G401 (cell line): ENCODE data around the gene ENGASE. TPM values are rescaled to one million over a fixed set of nuclear protein-coding genes. Genes with fewer than 3 reads are reported as not detected.
"Not testable (repeated sequence)": the region's sequence is repeated elsewhere in the genome, so short reads cannot be mapped to it uniquely, and the experiment has no call there.

ENCODE experiments used
- DNase-seq: peaks from one replicate; pipeline ENCODE4 v3.0.0-alpha.2; 2015; ENCODE audit warnings: low spot score
- in situ Hi-C: cut with HindIII; loops from 2 replicates; pipeline ENCODE4 v1.10.0; 2016; ENCODE audit warnings: low sequenced_read_pairs, mixed read lengths
- total RNA-seq: library from RNA; depleted of rRNA; stranded (reverse); fragments of >200 nt; shearing (Covaris generic); gene quantifications from 2 replicates; pipeline ENCODE4 v1.2.3, GENCODE V29; 2014; rRNA removed

The ENGASE gene, protein sequence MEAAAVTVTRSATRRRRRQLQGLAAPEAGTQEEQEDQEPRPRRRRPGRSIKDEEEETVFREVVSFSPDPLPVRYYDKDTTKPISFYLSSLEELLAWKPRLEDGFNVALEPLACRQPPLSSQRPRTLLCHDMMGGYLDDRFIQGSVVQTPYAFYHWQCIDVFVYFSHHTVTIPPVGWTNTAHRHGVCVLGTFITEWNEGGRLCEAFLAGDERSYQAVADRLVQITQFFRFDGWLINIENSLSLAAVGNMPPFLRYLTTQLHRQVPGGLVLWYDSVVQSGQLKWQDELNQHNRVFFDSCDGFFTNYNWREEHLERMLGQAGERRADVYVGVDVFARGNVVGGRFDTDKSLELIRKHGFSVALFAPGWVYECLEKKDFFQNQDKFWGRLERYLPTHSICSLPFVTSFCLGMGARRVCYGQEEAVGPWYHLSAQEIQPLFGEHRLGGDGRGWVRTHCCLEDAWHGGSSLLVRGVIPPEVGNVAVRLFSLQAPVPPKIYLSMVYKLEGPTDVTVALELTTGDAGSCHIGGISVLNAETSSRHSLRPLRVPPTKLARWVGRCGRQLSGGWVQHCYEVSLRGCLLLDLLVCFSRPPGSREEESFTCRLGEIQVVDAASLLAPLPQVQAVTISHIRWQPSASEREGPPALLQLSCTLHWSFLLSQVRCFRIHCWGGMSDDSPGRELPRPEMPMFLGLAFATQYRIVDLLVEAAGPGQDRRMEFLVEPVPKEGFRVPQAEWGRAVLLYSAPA
- total RNA-seq: 13.2 and 17.1 TPM in 2 replicates

DNA sequence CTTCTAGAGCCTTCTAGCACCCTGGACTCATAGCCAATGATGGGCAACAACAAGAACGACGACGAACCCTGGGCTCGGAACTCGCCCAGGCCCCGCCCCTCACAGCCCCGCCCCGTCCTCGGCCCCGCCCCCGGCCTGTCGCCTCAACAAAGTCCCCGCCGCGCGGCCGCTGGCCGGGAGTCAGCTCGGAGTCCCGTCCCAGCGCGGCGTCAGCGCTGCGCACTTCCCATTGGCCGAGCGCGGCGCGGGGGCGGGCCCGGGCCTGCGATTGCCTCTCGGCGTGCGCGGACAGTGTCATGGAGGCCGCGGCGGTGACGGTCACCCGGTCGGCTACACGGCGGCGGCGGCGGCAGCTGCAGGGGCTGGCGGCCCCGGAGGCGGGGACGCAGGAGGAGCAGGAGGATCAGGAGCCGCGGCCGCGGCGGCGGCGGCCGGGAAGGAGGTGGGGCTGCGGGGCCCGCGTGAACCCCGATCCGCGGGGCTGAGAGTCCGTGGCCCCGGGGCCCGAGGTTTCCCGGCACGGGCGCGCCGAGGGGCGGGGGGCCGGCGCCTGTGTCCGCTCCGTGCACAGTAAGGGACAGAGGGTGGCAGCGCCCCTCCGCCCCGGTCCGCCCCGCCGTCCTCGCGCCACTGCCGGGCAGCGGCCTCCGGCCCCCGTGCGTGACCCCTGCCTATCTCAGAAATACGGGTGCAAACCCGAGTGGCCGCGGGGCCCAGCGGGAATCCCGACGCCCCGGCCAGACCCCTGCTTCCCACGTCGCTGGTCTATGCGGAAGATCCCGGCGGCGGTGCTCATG lies at the start of gene ENGASE:
ENGASE (plus strand) TSS at position 176 of the 797 bp plus-strand sequence; CDS start at position 297, 121 bp downstream.
- in situ Hi-C loops: no loop called here
- DNase-seq: peak; percentile 86

DNA sequence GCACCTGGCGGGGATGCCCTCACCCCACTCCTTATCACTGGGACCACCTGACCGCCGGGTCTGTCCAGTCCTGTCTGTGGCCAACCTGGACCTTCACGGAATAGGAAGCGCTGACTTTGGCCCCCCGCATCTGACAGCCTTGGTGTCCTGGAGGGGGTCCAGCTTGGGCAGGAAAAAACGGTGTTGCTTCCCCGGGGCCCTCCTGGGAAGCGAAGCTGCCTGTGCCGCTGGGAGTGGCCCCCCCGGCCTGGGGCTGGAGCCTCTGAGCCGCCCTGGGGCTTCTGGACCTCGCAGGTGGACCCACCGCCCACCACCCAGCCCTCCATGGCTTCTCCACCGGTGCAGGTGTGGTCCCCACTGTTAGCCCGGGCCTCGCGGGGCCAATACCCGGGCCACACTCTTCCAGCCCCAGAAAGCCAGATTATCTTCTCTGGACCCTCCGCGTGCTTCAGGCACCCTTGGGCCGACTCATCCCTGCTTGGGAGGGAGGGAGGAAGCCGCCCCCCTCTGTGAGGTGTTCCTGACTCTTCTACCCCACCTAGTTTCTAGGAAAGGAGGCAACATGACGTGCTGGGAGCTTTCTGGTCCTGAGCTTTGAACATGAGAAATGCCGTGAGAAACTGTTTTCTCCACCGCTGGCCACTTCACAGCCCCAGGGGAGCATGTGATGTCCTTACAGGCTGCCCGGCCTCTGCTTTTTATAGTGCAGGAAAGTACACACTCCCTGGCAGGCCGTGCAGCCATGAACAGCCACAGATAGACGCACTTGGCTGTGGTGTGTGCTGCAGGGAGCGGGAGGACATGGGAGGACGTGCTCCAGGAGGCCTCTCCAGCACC lies 49.5 kb upstream of the ENGASE start:
- in situ Hi-C loops: no loop called here
- DNase-seq: no peak

DNA sequence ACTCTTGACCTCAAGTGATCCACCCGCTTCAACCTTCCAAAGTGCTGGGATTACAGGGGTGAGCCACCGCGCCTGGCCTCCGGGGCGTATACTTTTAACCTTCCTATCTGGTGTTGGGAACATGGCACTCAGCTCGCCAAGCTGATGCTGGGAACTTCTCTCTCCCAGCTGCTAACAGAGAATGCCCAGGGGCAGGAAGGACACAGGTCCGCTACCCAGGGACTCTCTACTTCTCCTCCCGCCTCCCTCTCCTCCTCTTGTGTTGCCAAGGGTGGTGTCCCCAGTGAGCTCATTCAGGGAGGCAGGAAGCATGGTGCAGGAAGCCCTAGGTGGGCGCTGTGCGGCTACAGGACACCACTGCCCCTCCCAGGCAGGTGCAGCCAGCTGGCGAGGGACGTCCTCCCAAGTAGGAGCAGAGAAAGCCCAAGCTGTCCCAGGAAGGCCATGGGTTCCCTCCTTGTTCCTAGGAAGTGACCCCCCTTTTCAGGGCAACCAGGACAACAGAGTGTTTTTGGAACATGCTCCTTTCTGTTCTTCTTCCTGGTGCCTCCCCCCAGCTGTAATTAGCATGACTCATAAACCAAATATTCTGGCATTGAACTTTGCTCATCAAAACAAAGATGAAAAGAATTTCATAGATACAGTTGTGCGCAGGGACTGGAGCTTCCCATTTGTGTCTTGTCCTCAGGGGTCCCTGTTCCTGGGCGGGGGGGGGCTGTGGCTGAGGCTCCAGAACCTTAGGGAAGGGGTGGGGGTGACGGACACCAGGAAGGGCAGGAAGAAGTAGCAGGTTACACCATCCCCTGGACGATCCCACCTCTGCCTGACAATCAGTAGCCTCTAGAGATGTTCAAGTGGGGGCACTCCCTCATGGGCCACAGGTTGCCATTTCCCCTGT lies 48.0 kb upstream of the ENGASE start:
- in situ Hi-C loops: no loop called here
- DNase-seq: no peak

DNA sequence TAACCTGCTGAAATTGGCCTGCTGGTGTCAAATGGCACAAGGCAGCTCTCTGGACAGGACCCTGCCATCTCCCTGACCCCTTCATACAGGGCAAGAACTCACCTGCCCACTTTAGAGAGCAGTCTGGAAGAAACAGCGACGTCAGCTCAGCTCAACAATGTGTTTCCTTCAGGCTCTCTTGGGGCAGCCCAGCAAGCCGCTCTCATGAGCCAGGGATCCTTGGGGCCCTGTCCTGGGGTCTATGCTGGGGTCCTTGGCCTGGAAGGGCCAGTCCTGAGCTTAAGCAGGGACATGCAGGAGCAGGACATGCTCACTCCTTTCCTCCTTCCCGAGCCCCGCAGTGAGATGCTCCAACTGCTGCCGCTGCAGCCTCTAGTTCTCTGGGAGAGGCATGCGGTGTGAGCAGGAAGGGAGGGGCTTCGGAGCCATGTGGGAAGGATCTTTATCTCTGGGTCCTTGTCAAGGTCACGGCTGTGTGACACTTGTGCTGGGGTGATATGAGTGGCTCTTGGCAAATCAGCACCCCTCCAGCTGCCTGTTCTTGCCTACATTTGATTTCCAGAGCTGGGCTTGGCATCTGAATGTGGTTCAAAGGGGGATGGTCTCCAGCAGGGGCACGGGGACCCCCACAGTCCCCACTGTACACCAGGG lies 47.2 kb upstream of the ENGASE start:
- in situ Hi-C loops: no loop called here
- no peak for DNase-seq

DNA sequence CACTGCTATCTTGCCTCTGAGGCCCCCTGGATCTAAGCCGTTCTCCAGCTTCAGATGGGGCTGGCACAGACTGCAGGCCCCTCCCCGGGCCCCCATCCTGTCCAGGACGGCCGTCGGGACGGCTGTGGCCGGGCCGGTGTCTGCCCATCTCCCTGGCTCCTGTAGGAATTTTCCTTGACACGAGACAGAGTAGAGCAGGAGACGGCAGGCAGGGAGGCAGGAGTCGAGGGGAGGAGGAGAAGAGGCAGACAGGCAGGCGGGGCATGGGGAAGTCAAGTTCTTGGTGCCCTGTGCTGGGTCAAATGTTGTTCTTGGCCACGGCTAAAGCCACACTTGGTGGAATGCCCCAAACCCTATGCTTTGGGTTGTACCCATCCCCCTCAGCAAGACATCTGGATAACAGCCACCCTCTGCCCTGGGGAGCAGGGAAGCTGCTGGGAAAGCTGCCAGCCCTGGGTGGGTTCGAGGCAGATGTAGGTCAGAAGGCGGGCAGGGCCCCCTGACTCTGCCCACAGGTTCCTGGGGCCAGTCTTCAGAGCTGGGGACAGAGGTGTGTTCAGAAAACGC lies 46.6 kb upstream of the ENGASE start:
- in situ Hi-C loops: no loop called here
- DNase-seq: no peak

DNA sequence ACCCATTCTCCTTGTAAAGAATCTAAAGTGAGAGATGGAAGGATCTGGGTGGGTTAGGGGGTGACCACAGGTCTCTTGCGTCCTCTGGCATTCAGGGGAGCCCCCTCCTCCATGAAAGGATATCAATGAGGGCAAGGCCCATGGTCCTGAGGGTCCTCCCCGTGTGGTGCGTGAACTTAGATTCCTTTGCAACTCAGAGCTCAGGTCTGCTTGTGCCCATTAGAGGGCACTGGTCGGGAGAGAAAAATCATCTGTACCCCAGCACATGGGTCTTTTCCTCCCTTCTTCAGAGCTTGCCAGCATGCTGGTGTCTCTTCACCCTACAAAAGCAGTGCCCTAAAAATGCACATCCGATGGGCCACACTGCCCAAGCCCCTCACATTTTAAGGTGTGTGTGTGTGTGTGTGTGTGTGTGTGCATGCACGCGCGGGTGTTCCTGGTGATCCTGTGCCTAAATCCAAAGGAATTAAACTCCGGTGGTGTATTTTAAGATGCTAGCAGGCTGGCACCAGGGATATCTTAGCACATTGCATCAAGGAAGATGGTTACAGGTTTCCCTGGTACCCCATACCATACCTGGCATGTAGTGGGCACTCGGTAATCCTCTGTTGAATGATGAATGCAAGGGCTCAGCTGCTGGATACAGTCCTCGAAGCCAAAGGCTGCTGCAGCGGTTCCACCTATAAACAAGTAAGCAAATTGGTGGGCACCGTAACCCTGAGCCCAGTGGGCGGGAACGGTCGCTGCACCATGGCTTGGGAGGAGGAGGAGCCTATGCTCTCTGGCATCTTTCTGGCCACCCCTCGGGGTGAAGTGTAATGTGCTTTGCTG lies 45.9 kb upstream of the ENGASE start:
- in situ Hi-C loops: no loop called here
- no peak for DNase-seq

DNA sequence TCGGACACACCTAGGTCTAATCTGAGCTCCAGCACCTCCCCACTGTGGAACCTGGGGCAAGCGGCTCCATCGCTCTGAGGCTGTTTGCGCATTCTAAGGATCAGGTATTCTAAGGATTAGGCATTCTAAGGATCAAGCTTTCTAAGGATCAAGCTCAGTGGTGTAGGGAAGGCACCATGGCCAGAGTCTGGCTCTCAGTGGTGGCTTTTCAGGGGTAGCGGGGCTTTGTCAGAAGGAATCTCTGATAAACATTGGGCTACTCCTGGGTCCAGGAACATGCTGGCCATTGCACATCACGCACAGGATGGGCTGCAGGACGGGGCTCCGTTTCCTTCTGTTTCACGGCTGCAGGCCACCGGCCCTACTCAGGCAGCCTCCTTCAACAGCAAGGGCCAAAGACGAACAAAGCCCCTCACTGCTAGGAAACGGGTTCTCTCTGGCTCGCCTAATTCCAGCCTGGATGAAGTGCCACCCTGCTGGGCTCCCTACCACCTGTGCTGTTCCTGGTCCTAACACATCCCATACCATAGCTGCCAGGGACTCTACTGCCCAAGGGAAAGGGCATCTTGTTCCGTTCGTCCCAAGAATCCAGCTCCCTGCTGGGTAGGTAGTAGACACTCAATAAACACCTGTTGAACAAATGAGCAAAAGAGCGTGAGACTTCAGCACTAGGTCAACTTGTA lies 45.2 kb upstream of the ENGASE start:
- in situ Hi-C loops: no loop called here
- DNase-seq: no peak

DNA sequence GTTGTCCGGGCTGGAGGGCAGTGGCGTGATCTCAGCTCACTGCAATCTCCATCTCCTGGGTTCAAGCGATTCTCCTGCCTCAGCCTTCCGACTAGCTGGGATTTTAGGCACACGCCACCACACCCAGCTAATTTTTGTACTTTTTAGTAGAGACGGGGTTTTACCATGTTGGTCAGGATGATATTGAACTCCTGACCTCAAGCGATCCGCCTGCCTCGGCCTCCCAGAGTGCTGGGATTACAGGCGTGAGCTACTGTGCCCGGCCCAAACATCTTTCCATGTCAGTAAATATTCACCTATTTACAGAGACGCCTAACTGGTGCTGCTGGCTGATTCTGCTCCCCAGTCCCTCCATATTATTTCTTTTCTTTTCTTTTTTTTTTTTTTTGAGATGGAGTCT lies 44.0 kb upstream of the ENGASE start:
- DNase-seq, in situ Hi-C loops: not testable (repeated sequence)

DNA sequence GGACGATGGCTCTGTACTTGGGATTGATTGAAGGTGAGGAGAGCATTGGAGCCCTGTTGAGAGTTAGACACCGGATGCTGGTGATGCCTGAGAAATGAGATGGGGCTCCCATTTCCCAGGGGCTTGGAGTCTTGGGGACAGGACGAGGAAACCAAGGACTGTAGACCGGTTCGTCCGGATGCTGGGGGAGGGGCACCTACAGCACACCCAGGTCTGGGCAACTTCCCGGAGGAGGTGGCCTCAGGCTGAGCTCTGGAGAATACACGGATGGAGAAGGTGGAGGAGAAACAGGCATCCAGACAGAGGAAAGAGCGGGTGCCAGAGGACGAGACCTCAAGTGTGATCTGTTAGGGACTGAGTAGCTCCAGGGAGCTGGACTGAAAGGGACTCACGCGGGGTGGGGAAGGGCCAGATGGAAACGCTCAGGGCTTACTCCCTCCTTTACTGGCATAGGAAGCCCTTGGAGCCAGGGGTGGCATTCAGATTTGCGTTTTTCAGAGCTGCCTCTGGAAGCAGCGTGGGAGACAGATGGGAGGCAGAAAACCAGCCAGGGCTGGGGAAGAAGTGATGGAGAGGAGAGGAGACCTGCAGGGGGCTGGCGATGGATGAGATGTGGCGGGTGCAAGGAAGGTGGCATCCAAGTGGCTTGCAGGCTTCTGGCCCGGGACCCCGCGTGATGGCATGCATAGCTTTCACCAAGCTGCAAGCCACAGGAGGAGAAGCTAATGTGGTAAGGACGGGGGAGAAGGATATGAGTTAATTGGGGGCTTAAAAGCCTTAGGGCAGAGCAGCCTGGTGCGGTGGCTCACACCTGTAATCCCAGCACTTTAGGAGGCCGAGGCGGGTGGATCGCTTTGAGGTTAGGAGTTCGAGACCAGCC lies 42.4 kb upstream of the ENGASE start:
- in situ Hi-C loops: no loop called here
- DNase-seq: no peak

DNA sequence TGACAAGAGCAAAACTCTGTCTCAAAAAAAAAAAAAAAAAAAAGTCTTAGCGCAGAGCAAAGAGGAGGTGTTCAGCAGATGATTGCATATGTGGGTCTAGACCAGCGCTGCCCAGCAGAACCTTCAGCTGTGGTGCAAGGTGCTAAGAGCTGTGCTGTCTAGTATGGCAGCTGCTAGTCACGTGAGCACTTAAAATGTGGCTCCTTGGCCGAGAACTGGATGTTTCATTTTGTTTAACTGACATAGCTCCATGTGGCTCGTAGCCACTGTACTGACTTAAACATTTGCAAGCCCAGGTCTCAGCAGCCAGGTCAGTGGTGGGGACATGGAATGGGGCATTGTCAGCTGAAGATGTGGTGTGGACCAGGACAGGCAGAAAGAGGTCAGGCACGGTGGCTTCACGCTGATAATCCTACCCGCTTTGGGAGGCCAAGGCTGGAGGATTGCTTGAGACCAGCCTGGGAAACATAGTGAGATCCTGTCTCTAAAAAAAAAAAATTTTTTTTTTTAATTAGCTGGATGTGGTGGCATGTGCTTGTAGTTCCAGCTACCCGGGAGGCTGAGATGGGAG lies 41.5 kb upstream of the ENGASE start:
- in situ Hi-C loops: no loop called here
- DNase-seq: no peak

DNA sequence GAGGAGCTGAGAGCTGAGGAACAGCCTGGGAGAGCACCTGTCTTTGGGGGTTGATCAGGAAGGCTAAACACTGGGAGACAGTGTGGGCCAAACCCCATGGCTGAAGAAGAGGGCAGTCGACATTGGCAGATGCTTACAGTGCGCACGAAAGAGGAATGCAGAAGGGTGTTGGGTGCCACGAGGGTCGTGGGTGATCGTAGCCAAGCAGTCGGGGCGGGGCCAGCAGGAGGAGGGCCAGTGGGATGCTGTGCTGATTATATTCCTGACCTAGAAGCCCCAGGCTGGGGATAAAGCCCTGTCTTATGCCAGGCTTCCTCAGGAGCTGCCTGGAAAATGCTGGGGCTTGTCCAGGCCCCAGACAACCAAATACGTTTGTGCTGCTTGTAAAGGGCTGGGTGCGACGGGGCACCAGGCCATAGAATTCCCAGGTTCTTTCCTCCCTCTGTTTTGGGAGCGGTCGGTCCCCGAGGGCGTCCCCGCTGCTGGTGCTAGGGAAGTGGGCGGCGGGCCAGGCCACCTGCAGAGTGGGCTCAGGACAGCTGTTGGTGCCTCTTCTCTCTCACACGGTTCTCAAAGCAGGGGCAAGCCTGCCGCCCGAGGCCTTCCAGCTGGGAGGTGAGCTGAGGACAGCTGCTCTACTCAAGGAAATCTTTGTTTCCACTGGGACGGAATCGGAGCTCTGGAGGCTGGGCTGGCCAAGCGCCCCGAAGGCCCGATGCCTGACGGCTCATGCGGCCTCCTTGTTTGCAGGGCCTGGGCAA lies 40.7 kb upstream of the ENGASE start:
- in situ Hi-C loops: no loop called here
- no peak for DNase-seq

DNA sequence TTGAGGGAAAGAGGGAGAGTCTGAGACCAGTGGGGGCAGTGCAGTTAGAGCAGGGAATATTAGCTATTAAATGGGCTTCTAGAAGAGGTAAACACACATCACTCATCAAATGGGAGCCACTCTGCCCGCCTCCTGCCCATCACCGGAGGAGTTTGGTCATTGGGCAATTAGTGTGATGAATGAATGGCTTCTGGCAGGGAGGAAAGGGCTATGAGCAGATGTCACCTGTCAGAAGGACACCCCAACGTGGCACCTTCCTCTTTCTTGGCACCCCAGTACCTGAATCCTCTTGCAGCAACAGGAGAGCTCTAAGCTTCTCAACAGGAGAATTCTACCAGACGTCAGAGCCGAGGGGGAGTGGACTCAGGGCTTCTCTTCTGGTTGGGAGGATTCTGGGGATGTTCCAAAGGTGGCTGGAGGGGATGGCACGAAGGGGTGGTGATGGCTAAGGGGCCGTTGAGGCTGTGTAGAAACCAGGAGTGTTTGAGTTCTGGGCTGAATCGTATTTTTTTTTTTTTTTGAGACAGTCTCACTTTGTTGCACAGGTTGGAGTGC lies 39.6 kb upstream of the ENGASE start:
- no peak for DNase-seq
- in situ Hi-C loops: no loop called here

DNA sequence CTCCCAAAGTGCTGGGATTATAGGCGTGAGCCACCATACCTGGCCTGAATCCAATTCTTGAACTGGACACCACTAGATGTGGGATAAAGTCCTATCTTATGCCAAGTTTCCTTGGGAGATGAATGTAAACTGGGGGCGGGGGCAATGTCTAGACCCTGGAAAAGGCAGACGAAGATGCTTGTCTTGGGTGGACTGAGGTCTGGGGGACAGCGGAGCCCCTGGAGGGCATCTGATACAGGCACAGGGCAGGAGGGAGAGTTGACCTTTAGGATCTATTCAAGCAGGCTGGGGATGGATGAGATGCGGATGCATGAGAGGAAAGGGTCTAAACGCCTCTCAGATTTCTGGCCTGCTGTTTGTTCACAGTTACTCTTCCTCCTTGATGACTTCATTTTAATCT lies 38.9 kb upstream of the ENGASE start:
- no peak for DNase-seq
- in situ Hi-C loops: no loop called here

DNA sequence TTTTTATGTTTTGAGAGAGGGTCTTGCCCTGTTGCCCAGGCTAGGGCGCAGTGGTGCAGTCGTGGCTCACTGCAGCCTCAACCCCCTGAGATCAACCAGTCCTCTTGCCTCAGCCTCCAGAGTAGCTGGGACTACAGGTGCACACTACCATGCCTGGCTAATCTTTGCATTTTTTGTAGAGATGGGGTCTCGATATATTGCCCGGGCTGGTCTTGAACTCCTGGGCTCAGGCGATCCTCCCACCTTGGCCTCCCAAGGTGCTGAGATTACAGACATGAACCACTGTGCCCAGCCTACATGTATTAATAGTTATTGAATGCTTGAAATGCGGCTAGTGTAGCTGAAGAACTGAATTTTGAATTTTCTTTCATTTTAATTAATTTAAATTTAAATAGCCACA lies 38.4 kb upstream of the ENGASE start:
- in situ Hi-C loops: no loop called here
- DNase-seq: no peak
